A673 (cell line): Measurements from ENCODE around the gene SEC31A. TPM values are rescaled to one million over a fixed set of nuclear protein-coding genes. Genes with fewer than 3 reads are reported as not detected.

ENCODE experiments used
- BruUV-seq: library from RNA; stranded (reverse); fragments of 400-500 nt; replicated peaks from 2 replicates; lab custom pipeline; 2021; lab: Mats Ljungman, UMichigan
- CTCF ChIA-PET: fragments of 300-600 bp; sonication (Branson Sonifier 250); formaldehyde crosslinking; loops from one replicate; lab custom pipeline; 2022; ENCODE audit warnings: antibody characterized with exemption; lab: Charles Lee
- POLR2A ChIA-PET: fragments of 300-600 bp; sonication (Branson Sonifier 250); formaldehyde crosslinking; loops from one replicate; lab custom pipeline; 2022; ENCODE audit warnings: antibody characterized with exemption; ENCODE audit not compliant: low non-redundant PET; lab: Charles Lee
- DNase-seq: peaks from one replicate; pipeline ENCODE4 v3.0.0-alpha.2; 2015; ENCODE audit warnings: low spot score
- H3K27ac ChIP-seq: fragments of 200-600 bp; sonication (generic); 2 replicates; pipeline ENCODE4 v1.5.1; 2016; ENCODE audit warnings: mixed run types, low read depth, mild to moderate bottlenecking, mixed read lengths, antibody characterized with exemption, low read length; ENCODE audit not compliant: poor library complexity, severe bottlenecking
- H3K27me3 ChIP-seq: fragments of 200-600 bp; sonication (generic); replicated peaks from 2 replicates; pipeline ENCODE4 v1.6.1; 2017; ENCODE audit warnings: mixed run types, low read depth, mild to moderate bottlenecking, mixed read lengths, antibody characterized with exemption, low read length; ENCODE audit not compliant: insufficient read depth, poor library complexity
- H3K36me3 ChIP-seq: fragments of 200-600 bp; sonication (generic); 2 replicates; pipeline ENCODE4 v1.6.1; 2016; ENCODE audit warnings: mixed run types, mild to moderate bottlenecking, mixed read lengths, antibody characterized with exemption, low read length; ENCODE audit not compliant: insufficient read depth, poor library complexity, severe bottlenecking
- H3K4me1 ChIP-seq: fragments of 200-600 bp; sonication (generic); 2 replicates; pipeline ENCODE4 v1.6.1; 2017; ENCODE audit warnings: mixed run types, mild to moderate bottlenecking, mixed read lengths, antibody characterized with exemption, low read length; ENCODE audit not compliant: insufficient read depth, poor library complexity, severe bottlenecking
- H3K4me3 ChIP-seq: fragments of 200-600 bp; sonication (generic); 2 replicates; pipeline ENCODE4 v1.5.1; 2016; ENCODE audit warnings: low read depth, mixed run types, mild to moderate bottlenecking, mixed read lengths, low read length; ENCODE audit not compliant: poor library complexity, severe bottlenecking
- H3K9me3 ChIP-seq: fragments of 200-600 bp; sonication (generic); 2 replicates; pipeline ENCODE4 v1.6.1; 2016; ENCODE audit warnings: mixed run types, low read depth, mild to moderate bottlenecking, mixed read lengths, antibody characterized with exemption, low read length; ENCODE audit not compliant: poor library complexity, severe bottlenecking
- EZH2 ChIP-seq: fragments of 200-600 bp; sonication (generic); IDR thresholded peaks from 2 replicates; pipeline ENCODE4 v1.6.1; 2017; ENCODE audit warnings: borderline replicate concordance, low read depth, mild to moderate bottlenecking, mixed read lengths, antibody characterized with exemption, low read length; ENCODE audit not compliant: poor library complexity, severe bottlenecking
- intact Hi-C: fragments of 100-400 bp; cut with micrococcal nuclease; formaldehyde crosslinking; loops from one replicate; pipeline ENCODE4 v1.10.0; 2022; ENCODE audit not compliant: unreplicated experiment
- total RNA-seq: library from RNA; stranded (reverse); gene quantifications from 2 replicates; pipeline ENCODE4 v1.2.3, GENCODE V29; 2021
- TF ChIP-seq, protein P1 (sequence below): fragments of 300-800, 200-600 bp; sonication (generic); conservative IDR thresholded peaks from 2 replicates; pipeline ENCODE4 v1.5.1; 2017; ENCODE audit warnings: low read depth, mild to moderate bottlenecking, antibody characterized with exemption, low read length, moderate library complexity, mixed read lengths

SEC31A gene
- total RNA-seq, 1 experiment from 2014 or later, result 96.9 TPM

GRCh38 chr4:82777857-82778525 lies 113.0 kb downstream of the SEC31A start:
- BruUV-seq, result no TSS peak
- TF ChIP-seq, protein P1, sequence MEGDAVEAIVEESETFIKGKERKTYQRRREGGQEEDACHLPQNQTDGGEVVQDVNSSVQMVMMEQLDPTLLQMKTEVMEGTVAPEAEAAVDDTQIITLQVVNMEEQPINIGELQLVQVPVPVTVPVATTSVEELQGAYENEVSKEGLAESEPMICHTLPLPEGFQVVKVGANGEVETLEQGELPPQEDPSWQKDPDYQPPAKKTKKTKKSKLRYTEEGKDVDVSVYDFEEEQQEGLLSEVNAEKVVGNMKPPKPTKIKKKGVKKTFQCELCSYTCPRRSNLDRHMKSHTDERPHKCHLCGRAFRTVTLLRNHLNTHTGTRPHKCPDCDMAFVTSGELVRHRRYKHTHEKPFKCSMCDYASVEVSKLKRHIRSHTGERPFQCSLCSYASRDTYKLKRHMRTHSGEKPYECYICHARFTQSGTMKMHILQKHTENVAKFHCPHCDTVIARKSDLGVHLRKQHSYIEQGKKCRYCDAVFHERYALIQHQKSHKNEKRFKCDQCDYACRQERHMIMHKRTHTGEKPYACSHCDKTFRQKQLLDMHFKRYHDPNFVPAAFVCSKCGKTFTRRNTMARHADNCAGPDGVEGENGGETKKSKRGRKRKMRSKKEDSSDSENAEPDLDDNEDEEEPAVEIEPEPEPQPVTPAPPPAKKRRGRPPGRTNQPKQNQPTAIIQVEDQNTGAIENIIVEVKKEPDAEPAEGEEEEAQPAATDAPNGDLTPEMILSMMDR, result no peak
- TF ChIP-seq EZH2, result no peak
- ChIA-PET CTCF (no interaction called here), POLR2A (no interaction called here)
- DNase-seq, result no peak
- H3K4me3 ChIP-seq, result no peak overlapping the region
- intact Hi-C loops, result no loop called here
- no peak overlapping the region for H3K27ac ChIP-seq
- no peaks in the 10 kb centered on the region for H3K9me3 ChIP-seq
- H3K36me3 ChIP-seq, result no peaks in the 10 kb centered on the region
- peaks cover 23% of the 10 kb centered on the region for H3K4me1 ChIP-seq
- H3K27me3 ChIP-seq, result no peaks in the 10 kb centered on the region

DNA sequence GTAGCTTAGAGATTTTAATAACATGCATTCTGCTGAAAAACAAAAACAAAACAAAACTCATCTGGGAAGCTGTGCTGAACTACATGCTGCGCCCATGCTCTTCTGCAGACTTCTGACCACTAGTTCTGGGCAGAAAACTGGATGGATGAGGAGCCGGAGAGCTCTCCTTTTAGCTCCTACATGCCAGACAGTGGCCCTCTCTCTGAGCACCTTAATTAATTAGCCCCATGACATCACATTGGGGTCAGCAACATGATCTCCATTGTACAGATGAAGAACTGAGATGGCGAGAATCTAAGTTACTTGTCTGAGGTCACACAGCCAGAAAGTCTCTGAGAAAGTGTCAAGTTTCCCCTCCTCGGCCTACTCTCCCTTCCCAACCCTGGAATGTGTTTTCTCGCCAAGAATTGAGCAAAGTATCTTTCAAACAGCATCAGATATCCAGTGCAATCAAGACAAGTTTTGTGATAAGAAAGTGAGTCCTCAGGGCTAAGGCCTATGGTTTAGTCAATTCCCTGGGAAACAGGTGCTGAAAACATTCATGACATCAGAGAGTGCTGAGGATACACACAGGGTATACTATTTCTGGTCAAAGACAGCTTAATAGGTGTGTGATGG lies 113.9 kb downstream of the SEC31A start:
- Histone ChIP-seq H3K4me1 (peaks cover 21% of the 10 kb centered on the region), H3K27me3 (no peaks in the 10 kb centered on the region), H3K27ac (no peak overlapping the region), H3K4me3 (no peak overlapping the region), H3K36me3 (no peaks in the 10 kb centered on the region), H3K9me3 (no peaks in the 10 kb centered on the region)
- ChIA-PET POLR2A (no interaction called here), CTCF (no interaction called here)
- TF ChIP-seq, protein P1, result no peak
- TF ChIP-seq EZH2, result no peak
- BruUV-seq, result no TSS peak
- no peak for DNase-seq
- intact Hi-C loops, result no loop called here

GRCh38 chr4:82775243-82775642 lies 115.7 kb downstream of the SEC31A start:
- no TSS peak for BruUV-seq
- TF ChIP-seq EZH2, result no peak
- TF ChIP-seq, protein P1, result no peak
- no peak overlapping the region for H3K27ac ChIP-seq
- no peaks in the 10 kb centered on the region for H3K9me3 ChIP-seq
- H3K27me3 ChIP-seq, result no peaks in the 10 kb centered on the region
- H3K4me1 ChIP-seq, result peaks cover 3% of the 10 kb centered on the region
- no peak for DNase-seq
- ChIA-PET POLR2A (no interaction called here), CTCF (no interaction called here)
- no peak overlapping the region for H3K4me3 ChIP-seq
- intact Hi-C loops, result no loop called here
- H3K36me3 ChIP-seq, result no peaks in the 10 kb centered on the region
